Hepatocyte (in vitro differentiated cells): ENCODE data around the gene PISD. TPM values are rescaled to one million over a fixed set of nuclear protein-coding genes. Genes with fewer than 3 reads are reported as not detected.

Source experiments
- DNase-seq: peaks from one replicate; pipeline ENCODE4 v3.0.0-alpha.2; 2016; ENCODE audit warnings: low spot score
- H2AFZ ChIP-seq: fragments of 200-600 bp; sonication (generic); 2 replicates; pipeline ENCODE4 v1.6.0; 2016; ENCODE audit warnings: antibody characterized with exemption, mild to moderate bottlenecking
- H3K27ac ChIP-seq: fragments of 200-600 bp; sonication (generic); 2 replicates; pipeline ENCODE4 v1.5.1; 2016; ENCODE audit warnings: mild to moderate bottlenecking
- H3K27me3 ChIP-seq: fragments of 200-600 bp; sonication (generic); 2 replicates; pipeline ENCODE4 v1.6.1; 2016
- H3K36me3 ChIP-seq: fragments of 200-600 bp; sonication (generic); replicated peaks from 2 replicates; pipeline ENCODE4 v1.5.1; 2016; ENCODE audit warnings: low read depth; ENCODE audit not compliant: insufficient read depth
- H3K4me1 ChIP-seq: fragments of 200-600 bp; sonication (generic); 2 replicates; pipeline ENCODE4 v1.5.1; 2016; ENCODE audit warnings: mild to moderate bottlenecking, moderate library complexity; ENCODE audit not compliant: insufficient read depth
- H3K4me2 ChIP-seq: fragments of 200-600 bp; sonication (generic); 2 replicates; pipeline ENCODE4 v1.6.0; 2016
- H3K4me3 ChIP-seq: fragments of 200-600 bp; sonication (generic); 2 replicates; pipeline ENCODE4 v1.5.1; 2016; ENCODE audit warnings: mild to moderate bottlenecking
- H3K79me2 ChIP-seq: fragments of 200-600 bp; sonication (generic); 2 replicates; pipeline ENCODE4 v1.6.0; 2017; ENCODE audit warnings: mild to moderate bottlenecking
- H3K9me2 ChIP-seq: fragments of 200-600 bp; sonication (generic); replicated peaks from 2 replicates; pipeline ENCODE4 v1.6.0; 2017; ENCODE audit warnings: mild to moderate bottlenecking; ENCODE audit not compliant: insufficient read depth
- H3K9me3 ChIP-seq: fragments of 200-600 bp; sonication (generic); 2 replicates; pipeline ENCODE4 v1.5.1; 2016; ENCODE audit warnings: low read depth, mild to moderate bottlenecking
- H4K20me1 ChIP-seq: fragments of 200-600 bp; sonication (generic); 2 replicates; pipeline ENCODE4 v1.6.0; 2016; ENCODE audit warnings: mild to moderate bottlenecking; ENCODE audit not compliant: insufficient read depth, poor library complexity, severe bottlenecking
- EZH2 ChIP-seq: fragments of 200-600 bp; sonication (generic); IDR thresholded peaks from 2 replicates; pipeline ENCODE4 v1.6.1; 2016; ENCODE audit warnings: antibody characterized with exemption, mild to moderate bottlenecking, borderline replicate concordance
- EZH2phosphoT487 ChIP-seq: fragments of 200-600 bp; sonication (generic); IDR thresholded peaks from one replicate; pipeline ENCODE4 v1.6.1; 2018; ENCODE audit warnings: antibody characterized with exemption, mild to moderate bottlenecking, low read depth, moderate library complexity; ENCODE audit not compliant: unreplicated experiment, severe bottlenecking
- WGBS: methylation state at CpG from one replicate; pipeline ENCODE4 v1.1.6; 2016; ENCODE audit warnings: low lambda C conversion rate; ENCODE audit errors: missing lambda C conversion rate; 5-methylcytosine and 5-hydroxymethylcytosine counted together
- polyA plus RNA-seq: library from polyadenylated mRNA; unstranded; fragments of >200 nt; fragmentation: Nextera tagmentation; extraction: Ambion mirVana; gene quantifications from 2 replicates; pipeline ENCODE4 v1.2.1, GENCODE V29; 2016
- total RNA-seq: library from RNA; depleted of rRNA; stranded (reverse); fragments of >200 nt; gene quantifications from 2 replicates; pipeline ENCODE4 v1.2.3, GENCODE V29; 2014
- TF ChIP-seq, protein P1 (sequence below): fragments of 200-600 bp; sonication (generic); IDR thresholded peaks from 2 replicates; pipeline ENCODE4 v1.5.1; 2016; ENCODE audit warnings: antibody characterized with exemption, mild to moderate bottlenecking; ENCODE audit not compliant: poor library complexity

PISD gene
- total and polyA plus RNA-seq, 2 experiments from 2014 or later: 46.2 to 62.9 TPM

DNA sequence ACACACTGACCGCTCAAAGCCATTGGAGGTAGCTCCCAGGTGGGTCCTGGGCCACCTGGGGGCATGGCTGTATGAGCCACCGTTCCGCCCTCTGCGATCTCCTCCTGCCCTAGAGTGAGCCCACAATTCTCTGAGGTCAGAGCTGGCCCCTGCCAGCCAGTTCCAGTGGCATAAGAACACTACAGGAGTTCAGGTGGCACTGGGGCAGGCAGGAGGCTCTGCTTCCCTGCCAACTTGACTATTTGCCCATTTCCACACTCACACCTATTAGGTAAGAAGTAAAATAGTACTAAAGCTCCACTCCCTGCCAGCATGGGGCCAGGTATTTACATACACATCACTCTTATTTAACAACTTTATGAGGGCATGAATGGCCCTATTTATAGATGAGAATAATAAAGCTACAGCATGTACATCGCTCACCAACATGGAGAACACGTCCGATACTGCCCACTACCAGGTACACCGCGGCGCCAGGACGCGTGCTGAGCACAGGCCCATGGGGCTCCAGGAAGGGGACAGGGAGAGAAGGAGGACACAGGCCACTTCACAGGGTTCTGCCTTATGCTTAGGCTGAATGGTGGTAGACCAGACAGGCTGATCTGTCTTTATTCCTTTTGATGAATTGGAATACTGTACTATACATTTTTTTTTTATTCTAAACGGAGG, 26.2 kb downstream of the PISD start:
- peak; percentile 8 for DNase-seq
- peak overlapping the region; percentile 11 for H3K27ac ChIP-seq
- no peak overlapping the region for H3K4me2 ChIP-seq
- TF ChIP-seq EZH2 (no peak), EZH2phosphoT487 (no peak)
- TF ChIP-seq, protein P1, sequence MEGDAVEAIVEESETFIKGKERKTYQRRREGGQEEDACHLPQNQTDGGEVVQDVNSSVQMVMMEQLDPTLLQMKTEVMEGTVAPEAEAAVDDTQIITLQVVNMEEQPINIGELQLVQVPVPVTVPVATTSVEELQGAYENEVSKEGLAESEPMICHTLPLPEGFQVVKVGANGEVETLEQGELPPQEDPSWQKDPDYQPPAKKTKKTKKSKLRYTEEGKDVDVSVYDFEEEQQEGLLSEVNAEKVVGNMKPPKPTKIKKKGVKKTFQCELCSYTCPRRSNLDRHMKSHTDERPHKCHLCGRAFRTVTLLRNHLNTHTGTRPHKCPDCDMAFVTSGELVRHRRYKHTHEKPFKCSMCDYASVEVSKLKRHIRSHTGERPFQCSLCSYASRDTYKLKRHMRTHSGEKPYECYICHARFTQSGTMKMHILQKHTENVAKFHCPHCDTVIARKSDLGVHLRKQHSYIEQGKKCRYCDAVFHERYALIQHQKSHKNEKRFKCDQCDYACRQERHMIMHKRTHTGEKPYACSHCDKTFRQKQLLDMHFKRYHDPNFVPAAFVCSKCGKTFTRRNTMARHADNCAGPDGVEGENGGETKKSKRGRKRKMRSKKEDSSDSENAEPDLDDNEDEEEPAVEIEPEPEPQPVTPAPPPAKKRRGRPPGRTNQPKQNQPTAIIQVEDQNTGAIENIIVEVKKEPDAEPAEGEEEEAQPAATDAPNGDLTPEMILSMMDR: no peak
- no peaks in the 10 kb centered on the region for H3K9me3 ChIP-seq
- H3K4me1 ChIP-seq: peaks cover 9% of the 10 kb centered on the region
- H3K36me3 ChIP-seq: no peaks in the 10 kb centered on the region
- no peaks in the 10 kb centered on the region for H3K27me3 ChIP-seq
- no peaks in the 10 kb centered on the region for H3K9me2 ChIP-seq
- H4K20me1 ChIP-seq: no peaks in the 10 kb centered on the region
- WGBS: 95% methylated on average over 13 of the region's 13 CpGs
- H2AFZ ChIP-seq: no peak overlapping the region
- H3K79me2 ChIP-seq: peaks cover 70% of the 10 kb centered on the region
- H3K4me3 ChIP-seq: no peak overlapping the region

DNA sequence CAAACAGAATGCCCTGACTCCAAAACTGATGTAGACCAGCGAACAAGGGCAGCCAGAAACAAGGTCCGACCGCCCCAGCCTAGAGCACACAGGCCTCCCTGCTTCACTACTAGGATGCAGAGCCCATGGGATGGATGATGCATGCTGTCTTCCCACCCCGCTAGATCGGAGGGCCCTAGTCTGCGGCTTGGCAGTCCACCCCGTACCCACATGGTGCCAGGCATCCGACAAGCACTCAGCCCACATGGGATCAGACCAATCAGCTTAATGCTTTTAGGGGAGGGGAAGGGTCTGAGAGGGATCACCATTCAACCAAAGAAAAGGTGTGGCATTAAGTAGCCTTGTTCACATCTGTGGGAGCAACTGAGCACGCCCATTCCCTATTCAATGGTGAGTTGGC, 30.6 kb downstream of the PISD start:
- H2AFZ ChIP-seq: no peak overlapping the region

DNA sequence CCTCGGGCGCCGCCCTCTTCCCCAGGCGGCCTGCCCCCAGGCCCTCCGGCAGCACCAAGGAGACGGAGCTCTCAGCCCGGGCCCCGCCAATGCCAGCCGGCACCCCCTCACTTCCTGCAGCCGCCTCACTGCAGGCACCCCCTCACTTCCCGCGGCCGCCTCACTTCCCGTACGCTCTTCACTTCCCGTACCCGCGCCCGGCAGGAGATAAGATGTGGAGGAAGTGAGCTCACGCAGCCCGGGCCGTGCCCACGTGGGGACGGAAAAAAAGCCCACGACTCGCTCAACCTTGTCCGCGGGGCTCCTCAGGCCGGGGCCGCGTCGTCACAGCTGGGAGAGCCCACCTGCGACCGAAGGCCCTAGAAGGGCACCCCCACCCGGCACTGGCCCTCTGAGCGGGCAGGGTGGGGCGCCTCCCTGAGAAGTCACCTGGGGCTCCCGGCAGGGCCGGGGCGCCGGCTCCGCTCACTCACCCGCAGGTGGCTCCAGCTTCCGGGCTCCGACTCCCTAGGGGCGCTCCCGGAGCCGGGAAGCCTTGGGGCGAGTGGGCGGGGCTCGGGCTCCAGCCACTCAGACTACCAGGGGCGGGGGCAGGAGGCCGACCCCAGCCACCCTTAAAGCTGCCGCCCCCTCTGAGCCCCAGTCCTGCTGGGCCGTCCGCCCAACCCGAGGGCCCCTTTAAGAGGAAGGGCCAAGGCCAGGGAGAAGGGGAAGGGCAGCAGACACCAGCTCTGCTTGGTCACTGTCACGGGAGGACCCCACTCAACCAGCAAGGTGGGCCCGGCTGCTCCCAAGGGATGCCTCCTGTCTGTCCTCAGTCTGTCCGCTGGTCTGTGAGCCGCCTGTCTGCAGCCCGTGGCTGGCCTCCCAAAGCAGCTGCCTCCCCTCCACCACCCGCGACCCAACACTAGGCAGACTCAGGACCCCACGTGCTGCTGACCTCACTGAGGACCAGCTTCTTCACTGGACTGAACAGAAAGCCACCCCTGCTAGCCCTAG, 31.4 kb downstream of the PISD start:
- under 1% methylated on average over 53 of the region's 65 CpGs for WGBS
- peak overlapping the region; percentile 52 for H2AFZ ChIP-seq
- H3K27me3 ChIP-seq: no peaks in the 10 kb centered on the region
- H3K27ac ChIP-seq: peak overlapping the region; percentile 95
- H3K4me3 ChIP-seq: peak overlapping the region; percentile 53
- H3K4me2 ChIP-seq: peak overlapping the region; percentile 98
- peaks cover 75% of the 10 kb centered on the region for H3K79me2 ChIP-seq
- H3K9me2 ChIP-seq: no peaks in the 10 kb centered on the region
- no peaks in the 10 kb centered on the region for H3K36me3 ChIP-seq
- H3K4me1 ChIP-seq: peaks cover 37% of the 10 kb centered on the region
- no peaks in the 10 kb centered on the region for H3K9me3 ChIP-seq
- DNase-seq: peak; percentile 93
- TF ChIP-seq EZH2phosphoT487 (no peak), EZH2 (no peak)
- TF ChIP-seq, protein P1: no peak
- peaks cover 21% of the 10 kb centered on the region for H4K20me1 ChIP-seq

More for the DNA sequence above, 30.6 kb downstream of the PISD start:
- H3K36me3 ChIP-seq: no peaks in the 10 kb centered on the region
- peaks cover 16% of the 10 kb centered on the region for H4K20me1 ChIP-seq
- 86% methylated on average over 9 of the region's 9 CpGs for WGBS
- H3K79me2 ChIP-seq: peaks cover 74% of the 10 kb centered on the region
- peak overlapping the region; percentile 95 for H3K27ac ChIP-seq
- H3K4me3 ChIP-seq: no peak overlapping the region
- H3K4me1 ChIP-seq: peaks cover 30% of the 10 kb centered on the region
- H3K9me3 ChIP-seq: no peaks in the 10 kb centered on the region
- TF ChIP-seq EZH2 (no peak), EZH2phosphoT487 (no peak)
- TF ChIP-seq, protein P1: no peak
- DNase-seq: no peak
- peak overlapping the region; percentile 98 for H3K4me2 ChIP-seq
- no peaks in the 10 kb centered on the region for H3K9me2 ChIP-seq
- no peaks in the 10 kb centered on the region for H3K27me3 ChIP-seq
